T-helper 1 cell treated with Interleukin-12 subunit alpha and Interleukin-12 subunit beta and Interleukin-4 antibody, amounts not matched to agents 30 ng/mL and 1 ng/mL, for 36 hours (primary cell): ENCODE data around the gene MOXD1. TPM values are rescaled to one million over a fixed set of nuclear protein-coding genes. Genes with fewer than 3 reads are reported as not detected.

Experiments used
- intact Hi-C: fragments of 100-400 bp; cut with micrococcal nuclease; formaldehyde crosslinking; loops from one replicate; pipeline ENCODE4 v1.15.1; 2024
- total RNA-seq: library from RNA; stranded (reverse); gene quantifications from 2 replicates; pipeline ENCODE4 v1.2.3, GENCODE V29; 2022

Gene MOXD1
- total RNA-seq, result 0.10 and 0.39 TPM in 2 replicates

DNA sequence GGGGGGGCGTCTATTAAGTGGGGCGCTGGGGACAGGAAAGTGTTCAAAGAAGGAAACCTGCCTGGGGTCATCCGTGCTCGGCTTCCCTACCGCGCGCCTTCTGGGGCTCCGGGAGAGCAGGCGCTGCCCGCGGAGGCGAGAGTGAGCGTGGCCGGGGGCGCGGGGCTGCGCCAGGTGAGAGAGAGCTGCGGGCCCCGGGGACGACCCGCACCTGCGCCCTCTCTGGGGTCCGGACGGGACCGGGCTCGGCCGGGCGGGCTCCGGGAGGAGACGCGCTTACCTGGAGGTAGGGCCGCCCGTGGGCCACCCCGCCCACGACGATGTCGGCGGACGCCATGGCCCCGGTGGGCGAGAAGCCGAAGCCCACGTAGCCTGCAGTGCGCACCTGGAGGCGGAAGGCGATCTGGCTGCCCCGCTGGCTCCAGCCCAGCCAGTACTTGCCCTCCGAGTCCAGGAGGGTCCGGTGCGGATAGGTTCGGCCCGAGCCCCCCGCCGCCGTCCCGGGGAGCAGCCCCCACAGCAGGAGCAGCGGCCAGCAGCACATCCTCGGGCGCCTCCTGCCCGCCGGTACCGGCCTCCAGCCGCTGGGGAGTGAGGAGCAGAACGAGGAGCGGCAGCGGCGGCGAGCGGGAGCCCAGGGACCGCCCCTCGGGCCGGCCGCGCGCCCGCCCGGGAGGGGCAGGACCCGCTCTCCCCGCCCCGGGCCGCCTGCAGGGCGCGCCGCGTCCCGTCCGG, at the start of gene MOXD1:
Gene MOXD1 (minus strand): TSS at position 593 of the 735 bp plus-strand sequence. CDS start 49 bp downstream, at position 544.
- intact Hi-C loops, result no loop called here

DNA sequence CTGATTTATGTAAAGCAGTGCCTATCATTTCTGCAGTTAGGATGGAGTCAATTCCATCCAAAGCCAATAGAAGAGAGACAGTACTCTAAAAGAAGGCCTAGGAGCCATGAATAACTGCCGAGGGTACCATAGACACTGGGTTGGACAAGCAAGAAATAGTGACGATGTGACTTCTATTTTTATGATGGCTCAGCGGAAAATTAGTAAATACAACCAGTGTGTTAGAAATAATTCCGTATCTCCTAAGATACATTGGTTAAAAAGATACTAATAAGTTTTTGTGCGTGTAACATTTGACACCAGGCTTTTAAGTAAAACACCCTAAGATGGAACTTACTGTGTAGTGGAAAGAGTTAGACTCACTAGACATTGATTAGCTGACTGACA, 45.6 kb upstream of the MOXD1 start:
- intact Hi-C loops, result no loop called here

DNA sequence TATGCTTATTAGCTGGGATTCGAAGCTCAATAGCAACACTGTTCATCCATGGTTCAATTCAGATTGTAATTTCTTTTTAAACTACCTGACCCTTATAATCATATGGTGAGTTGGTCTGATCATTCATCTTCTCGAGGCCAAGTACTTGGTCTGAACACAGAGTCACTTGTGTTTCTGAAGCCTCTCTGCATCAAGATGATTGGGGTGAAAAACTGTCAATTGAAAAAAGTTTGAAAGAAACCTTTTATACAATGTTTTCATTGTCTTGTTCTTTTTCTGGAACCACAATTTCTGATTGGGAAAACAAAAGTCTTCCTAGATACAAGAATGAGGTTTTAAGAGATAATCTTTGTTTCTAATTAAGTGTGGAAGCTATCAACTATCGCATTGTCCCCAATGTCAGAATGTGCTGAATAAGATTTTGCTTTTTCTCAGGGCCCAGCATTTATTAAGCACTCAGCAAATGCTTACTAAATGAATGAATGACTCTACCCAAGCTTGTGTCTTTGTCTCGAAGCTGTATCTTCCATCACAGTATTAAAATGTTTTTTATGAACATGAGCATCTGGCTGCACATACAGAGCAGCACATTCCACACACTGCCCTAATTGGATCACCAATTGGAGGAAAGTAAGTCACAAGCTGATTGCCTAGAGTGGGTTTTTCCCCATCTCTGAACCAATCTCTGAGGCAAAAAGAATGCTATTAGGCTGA, 45.0 kb upstream of the MOXD1 start:
- intact Hi-C loops, result no loop called here

DNA sequence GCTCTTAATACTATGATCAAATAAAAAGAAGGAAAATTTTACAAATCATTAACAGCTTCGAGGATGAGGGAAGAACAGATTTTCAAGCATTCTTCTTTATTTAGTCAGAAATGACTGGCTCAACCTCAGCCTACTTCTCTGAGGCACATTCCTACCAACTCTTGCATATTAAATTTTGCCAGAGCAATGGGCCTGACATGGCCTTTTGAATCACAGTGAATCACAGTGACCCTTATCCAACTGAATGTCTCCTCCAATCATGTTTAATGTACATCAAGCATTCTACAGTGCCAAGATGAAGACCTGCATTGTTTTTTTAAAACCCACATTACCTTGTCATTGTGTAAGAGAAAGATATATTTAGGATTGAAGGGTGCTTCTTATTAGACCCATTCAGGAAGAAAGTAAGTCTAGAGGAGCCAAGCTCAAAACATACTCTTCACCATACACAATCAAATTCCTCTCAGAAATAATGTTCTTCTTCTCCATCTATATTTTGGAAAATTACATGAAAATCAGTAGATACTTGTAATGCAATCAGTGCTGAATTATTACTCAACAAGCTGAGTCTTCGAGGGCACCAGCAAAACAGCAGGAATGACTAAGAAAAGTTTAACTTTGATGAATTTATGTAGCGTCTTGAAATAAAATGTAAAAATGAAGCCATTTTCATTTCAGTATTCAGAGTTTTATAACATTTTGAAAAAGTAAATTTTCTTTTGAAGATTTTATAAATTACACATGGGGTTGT, 44.1 kb upstream of the MOXD1 start:
- intact Hi-C loops, result no loop called here

DNA sequence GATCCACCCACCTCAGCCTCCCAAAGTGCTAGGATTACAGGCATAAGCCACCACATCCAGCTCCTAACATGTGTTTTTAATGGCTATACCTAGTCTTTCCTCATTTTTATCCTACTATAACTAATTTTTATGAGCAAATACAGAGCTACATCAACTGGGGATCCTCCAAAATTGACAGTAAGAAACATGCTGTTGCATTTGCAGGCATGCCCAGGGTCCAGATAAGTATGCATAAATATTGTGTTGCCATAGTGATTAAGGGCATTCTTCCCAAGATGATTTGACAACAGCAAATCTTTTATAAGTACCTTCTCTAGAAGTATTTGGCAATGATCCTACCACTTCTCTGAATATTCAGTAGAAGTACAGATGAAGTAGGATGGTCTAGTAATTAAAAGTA, 41.9 kb upstream of the MOXD1 start:
- intact Hi-C loops, result no loop called here

DNA sequence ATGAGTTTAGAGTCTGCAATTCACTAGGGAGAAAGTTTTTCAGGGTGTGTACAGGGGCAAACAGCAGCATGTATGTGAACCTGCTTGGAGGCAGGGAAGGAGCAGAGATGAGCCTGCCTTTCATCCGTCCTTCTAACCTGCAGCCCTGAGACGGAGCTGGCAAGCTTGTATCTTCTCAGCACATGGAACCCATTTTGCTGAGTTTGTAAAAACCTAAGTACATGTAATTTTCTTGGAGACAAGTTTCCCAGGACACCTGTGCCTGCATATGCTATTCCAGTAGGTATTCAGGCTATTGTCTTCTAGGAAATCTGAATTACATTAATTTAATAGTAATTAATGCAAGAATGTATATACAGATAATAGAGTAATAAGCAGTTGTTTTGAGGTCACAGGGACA, 28.8 kb upstream of the MOXD1 start:
- intact Hi-C loops, result no loop called here

DNA sequence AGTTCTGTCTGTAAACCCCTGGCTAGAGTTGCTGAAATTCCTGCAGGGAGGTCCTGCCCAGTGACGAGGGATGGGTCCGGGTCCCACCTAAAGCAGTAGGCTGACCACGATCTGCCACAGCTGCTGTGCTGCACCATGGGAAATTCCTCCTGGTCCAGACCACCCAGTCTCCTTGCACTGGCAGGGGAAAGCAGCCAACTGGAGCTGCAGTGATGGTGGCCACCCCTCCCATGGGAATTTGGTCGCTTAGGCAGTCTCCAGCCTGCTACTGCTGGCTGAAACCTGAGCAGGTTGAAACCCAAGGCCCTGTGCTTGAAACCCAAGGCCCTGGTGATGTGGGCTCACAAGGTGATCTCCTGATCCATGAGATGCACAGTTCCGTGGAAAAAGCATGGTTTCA, 23.9 kb upstream of the MOXD1 start:
- intact Hi-C loops, result no loop called here

DNA sequence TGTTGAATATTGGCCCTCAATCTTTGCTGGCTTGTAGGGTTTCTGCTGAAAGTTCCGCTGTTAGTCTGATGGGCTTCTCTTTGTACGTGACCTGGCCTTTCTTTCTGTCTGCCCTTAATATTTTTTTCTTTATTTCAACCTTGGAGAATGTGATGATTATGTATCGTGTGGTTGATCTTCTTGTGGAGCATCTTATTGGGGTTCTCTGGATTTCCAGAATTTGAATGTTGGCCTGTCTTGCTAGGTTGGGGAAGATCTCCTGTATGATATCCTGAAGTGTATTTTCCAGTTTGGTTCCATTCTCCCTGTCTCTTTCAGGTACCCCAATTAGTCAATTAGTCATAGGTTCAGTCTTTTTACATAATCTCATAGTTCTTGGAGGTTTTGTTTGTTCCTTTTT, 22.6 kb upstream of the MOXD1 start:
- intact Hi-C loops, result no loop called here

DNA sequence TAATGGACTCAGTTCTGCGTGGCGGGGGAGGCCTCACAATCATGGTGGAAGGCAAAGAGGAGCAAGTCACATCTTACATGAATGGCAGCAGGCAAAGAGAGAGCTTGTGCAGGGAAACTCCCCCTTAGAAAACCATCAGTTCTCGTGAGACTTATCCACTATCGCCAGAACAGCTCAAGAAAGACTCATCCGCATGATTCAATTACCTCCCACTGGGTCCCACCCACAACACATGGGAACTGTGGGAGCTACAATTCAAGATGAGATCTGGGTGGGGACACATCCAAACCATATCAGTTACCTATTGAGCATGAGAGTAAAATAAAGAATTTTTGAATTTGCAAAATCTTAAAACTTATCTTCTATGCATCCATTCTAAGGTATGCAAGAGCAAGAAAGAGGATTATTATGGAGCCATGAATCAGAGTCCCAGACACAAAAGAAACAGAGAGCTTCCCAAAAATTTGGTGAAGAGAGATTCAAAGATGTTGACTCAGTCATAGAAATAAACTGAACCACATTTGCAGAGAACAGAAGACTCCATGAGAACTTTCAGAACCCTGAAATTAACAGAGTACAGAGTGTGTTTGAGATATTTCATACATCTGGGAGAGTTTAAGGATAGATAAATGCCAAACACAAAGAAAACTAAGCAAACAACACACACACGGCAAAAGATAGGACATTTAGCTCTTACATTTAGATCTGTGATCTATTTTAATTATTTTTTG, 17.1 kb upstream of the MOXD1 start:
- intact Hi-C loops, result no loop called here

DNA sequence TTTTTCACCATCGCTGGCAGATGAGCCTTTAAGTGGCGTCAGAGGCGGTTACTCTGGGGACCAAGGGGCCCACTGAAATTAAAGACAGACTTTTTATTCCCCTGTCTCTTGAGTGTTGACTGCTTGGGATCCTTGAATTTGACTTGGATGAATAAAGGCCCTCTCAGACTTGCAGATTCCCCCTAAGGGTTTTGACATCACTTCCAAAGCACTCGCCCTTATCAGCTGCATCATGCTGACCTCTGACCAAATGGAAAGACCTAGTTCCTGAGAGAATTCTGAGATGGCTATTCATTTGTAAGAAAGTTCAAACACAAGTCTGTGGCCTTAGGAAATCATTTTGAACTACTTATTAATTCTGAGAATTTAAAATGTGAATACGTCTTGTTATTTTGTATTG, 13.5 kb upstream of the MOXD1 start:
- intact Hi-C loops, result no loop called here

DNA sequence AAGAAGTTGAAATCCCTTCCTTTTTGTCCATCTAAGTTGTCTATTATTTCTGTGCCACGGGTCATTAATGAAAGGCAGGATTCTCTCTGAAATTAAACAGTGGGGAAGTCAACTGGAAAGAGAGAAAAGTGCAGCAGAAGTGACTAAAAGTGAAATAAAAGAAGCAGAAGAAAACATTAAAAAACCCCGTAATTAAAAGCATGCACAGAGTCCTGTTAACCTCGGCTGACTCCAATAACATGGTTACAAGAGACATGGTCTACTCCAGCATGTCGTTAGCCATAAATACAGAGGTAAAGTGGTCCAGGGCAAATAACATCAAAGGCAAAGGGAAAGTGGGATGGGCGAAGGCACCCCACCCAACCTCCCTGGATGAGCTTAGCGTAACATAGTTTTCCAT, 13.0 kb upstream of the MOXD1 start:
- intact Hi-C loops, result no loop called here

DNA sequence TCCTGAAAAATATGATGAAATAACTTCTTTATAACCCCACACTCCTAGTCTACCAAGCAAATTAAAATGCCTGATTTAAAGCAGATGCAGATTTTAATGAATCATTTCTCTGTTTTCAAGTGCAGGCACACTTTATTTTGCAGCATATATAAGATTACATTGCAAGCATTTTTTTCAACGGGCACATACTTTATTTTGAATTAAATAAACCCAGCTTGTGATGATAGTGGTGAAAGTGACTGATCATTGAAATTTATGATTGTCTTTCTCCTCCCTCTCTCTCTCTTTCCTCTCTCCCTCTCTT, 12.2 kb upstream of the MOXD1 start:
- intact Hi-C loops, result no loop called here

DNA sequence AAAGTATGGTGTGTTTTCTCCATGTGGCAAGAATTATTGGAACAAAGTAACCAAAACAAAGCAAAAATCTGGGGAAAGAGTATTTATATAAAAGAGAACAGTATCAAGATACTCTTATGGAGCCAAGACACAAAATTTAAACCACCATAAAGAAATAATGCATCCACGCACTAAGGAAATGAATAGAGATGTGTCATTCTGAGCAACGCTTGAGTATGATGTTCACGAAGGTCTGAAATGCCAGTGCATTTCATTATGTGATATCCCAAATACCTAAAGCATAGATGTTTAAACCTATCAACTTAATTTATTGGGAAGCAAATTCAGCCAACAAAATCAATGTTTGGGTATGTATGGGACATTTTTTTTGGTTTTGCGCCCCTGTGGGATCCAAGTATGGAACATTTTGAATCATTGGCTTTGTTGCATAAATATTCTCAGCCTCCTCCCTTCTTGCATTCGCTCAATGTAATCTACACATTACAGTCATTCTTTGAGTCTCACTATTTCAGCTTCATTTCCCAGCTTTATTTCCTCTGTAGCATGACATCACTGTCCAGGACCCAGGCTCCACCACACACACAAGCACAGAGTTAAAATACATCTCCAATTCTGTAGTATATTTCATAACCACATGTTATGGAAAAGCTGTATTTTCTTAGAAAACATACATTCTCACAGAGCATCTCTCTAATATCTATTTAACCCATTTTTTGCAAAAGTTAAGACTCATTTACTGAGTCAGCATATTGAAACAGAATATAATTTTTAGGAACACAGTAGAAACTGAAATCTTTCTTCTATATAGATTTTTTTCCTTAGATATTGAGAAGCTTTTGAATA, 11.6 kb upstream of the MOXD1 start:
- intact Hi-C loops, result no loop called here

DNA sequence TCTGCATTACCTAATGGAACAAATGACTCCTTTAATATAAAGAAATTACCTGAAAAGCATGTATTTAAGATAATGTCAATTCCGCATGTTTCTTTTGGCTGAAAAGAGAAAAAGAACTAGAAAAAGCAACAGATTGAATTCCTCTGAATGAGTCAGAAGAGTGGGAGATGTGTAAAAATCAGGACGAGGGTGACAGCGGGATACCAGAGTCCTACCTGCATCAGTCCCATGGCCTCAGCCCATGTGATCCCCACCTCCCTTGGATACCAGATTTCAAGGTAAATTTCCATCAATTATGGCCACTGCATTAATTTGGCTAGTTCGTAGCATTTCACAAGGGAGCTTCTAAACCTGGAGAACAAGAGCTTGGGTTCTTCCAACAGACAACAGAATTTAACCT, 10.0 kb upstream of the MOXD1 start:
- intact Hi-C loops, result no loop called here

DNA sequence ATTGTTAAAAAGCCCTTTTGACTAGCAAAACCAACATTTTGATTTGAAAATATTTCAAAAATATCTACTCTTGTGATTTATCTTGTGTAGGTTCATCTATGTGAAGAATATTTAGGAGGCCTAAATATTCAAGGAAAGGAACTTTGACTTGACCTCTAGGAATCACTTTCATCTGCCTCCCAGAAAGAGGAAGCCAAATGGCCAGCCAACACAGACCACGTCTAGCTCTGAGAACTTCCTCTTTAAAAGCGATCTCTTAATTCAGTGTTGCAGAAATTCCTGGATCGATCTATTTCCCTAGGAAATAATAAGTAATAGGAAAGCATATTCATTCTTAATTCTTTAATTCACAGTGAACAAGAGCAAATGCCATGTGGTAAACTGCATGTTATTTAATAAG, 9.6 kb upstream of the MOXD1 start:
- intact Hi-C loops, result no loop called here

DNA sequence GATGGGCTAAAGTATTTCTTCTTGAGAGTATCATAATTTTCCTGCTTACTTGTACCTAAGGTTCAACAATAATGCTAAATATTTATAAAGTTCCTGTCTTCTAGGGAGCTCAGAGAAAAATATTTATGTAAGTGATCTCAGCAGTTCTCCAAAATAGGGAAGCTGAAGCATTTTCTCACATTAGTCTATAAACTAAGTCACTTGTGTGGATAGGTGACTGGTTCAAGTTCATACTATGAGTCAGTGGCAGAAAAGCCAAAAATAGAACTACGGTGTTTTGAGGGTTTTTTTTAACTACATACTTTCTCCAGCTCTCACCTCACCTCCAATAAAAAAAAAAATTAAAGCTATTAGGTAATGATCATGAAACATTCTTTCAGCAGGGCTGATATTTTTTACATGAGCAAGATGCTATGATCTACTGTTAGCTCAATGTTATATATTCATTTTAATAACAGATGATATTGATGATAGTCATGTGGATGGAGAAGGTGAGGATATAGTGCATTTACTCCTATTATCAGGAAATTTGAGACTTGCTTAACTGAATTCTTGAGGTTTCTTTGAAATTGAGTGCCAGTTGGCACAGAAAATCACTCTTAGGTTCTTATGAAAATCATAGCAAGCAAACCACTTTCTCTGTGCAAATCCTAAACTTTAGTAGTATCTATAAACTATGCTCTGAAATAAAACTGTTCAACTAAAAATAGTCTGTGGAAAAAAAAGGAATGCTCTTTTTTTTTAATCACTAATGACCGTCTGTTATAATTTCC, 4.1 kb upstream of the MOXD1 start:
- intact Hi-C loops, result no loop called here

DNA sequence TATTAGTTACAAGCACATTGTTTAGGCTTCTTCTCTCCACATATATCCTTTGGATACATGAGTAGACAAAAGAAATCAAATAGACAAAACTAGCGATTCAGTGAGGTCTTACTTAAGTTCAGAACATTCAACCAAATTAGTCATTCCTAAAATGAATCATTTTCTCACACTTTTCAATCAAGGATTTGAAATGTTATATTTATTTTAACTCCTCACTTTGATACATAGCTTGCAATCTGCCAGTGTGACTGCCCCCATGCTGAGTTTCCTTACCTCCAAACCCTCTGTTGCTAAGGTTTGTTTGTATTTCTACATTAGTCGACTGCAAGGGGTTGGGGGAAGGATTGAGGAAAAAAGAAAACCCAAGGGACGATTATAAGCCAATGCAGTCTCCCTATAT, 3.5 kb upstream of the MOXD1 start:
- intact Hi-C loops, result no loop called here

DNA sequence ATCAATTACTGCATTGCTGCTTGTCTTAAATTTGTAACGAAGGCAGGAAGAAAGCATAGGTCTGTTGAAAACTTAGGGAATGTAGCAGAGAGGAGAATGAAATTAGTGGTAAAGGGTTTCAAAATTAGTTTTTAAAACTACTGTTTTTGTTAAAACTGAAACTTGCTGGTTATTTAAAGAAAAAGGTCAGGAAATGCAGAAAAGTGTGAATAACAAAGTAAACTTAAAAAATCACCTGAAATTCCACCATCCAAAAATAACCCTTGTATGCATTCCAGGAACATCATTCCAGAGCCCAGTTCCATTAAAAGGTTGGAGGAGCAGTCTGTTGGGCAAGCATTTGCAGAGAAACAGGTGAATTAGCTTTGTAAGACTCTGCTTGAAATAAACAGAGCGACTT, 3.1 kb upstream of the MOXD1 start:
- intact Hi-C loops, result no loop called here

DNA sequence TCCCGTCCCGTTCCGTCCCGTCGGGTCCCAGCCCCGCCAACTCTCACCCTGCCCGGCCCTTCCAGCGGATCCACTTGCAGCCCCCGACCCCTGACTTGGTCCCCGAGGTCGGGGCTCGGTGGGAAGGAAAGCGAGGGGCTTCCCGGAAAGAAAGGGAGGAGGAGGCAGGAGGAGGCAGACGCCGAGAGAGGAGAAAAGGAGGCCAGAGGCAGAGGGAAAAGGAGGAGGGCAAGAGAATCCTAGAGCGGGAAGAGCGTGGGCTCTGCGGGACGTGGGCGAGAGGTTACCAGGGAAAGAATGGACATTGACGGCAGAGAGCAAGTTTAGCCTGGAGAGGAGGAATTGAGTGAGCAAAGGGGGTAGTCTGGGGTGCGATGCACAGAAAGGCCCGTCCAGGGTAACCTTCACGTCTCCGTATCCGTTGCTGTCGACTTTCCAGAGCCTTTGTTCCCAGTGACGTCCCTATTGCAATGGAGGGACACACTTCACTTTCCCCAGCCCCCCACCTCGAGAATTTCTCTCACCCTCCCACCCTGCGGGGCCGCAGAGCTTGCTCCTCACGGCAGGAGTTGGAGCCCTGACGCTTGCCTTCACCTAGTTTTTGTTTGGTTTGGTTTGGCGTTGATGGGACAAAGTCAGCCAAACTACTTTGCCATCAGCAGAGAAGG, 477 bp upstream of the MOXD1 start:
- intact Hi-C loops, result no loop called here

DNA sequence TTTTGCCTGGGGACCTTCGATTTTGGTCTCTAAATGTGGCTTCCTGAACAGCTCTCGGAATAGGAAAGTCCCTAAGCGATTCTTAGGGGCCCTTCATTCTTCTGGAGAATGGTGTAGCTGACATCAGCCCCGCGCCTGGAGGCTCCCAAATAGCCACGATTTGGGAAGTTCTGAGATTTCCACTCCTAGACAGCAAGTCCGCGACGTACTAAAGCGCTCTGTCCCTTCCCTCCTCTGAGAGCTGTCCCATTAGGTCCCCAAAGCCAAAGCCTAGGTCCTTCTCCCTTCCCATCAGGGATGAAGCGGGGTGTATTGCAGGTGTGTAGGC, 756 bp downstream of the MOXD1 start:
- intact Hi-C loops, result no loop called here
